Parathyroid adenoma (tissue), 2 donors: ENCODE data around the gene ZNF230.
A peak's percentile ranks its signal among the peaks of the same experiment; 100 is the strongest.

Source experiments
- H2AFZ ChIP-seq: fragments of 300-600 bp; sonication (generic); one replicate; pipeline ENCODE4 v1.7.0; 2017; ENCODE audit warnings: antibody characterized with exemption, mild to moderate bottlenecking
- H3K27ac ChIP-seq: fragments of 300-600 bp; sonication (generic); one replicate; pipeline ENCODE4 v1.7.0; 2017
- H3K27me3 ChIP-seq: fragments of 300-600 bp; sonication (generic); one replicate; pipeline ENCODE4 v1.7.0; 2017; ENCODE audit warnings: low read length; ENCODE audit not compliant: control insufficient read depth, insufficient read depth
- H3K36me3 ChIP-seq: fragments of 300-600 bp; sonication (generic); one replicate; pipeline ENCODE4 v1.7.0; 2017; ENCODE audit warnings: low read length; ENCODE audit not compliant: control insufficient read depth, insufficient read depth
- H3K4me1 ChIP-seq: fragments of 300-600 bp; sonication (generic); one replicate; pipeline ENCODE4 v1.7.0; 2017; ENCODE audit warnings: control low read depth
- H3K4me2 ChIP-seq: fragments of 300-600 bp; sonication (generic); one replicate; pipeline ENCODE4 v1.7.0; 2017; ENCODE audit warnings: low read length
- H3K4me3 ChIP-seq: fragments of 300-600 bp; sonication (generic); one replicate; pipeline ENCODE4 v1.7.0; 2017; ENCODE audit warnings: low read depth, low read length
- H3K79me2 ChIP-seq: fragments of 300-600 bp; sonication (generic); one replicate; pipeline ENCODE4 v1.7.0; 2017; ENCODE audit warnings: control low read depth
- H3K9ac ChIP-seq: fragments of 300-600 bp; sonication (generic); one replicate; pipeline ENCODE4 v1.7.0; 2017; ENCODE audit warnings: mild to moderate bottlenecking
- H3K9me3 ChIP-seq: fragments of 300-600 bp; sonication (generic); one replicate; pipeline ENCODE4 v1.7.0; 2017; ENCODE audit warnings: low read length; ENCODE audit not compliant: control insufficient read depth
- CTCF ChIP-seq: fragments of 300-600 bp; sonication (generic); IDR thresholded peaks from one replicate; pipeline ENCODE4 v1.7.0; 2017; ENCODE audit warnings: antibody characterized with exemption, mild to moderate bottlenecking
- donor health status: primary hyperparathyroidism.

ZNF230 gene

GRCh38 chr19:44002566-44003460 lies at the start of gene ZNF230:
Gene ZNF230 (plus strand): TSS chr19:44002957. CDS start chr19:44007079, 4,122 bp downstream.
- H3K36me3 ChIP-seq, result no peaks in the 10 kb centered on the region
- H3K4me2 ChIP-seq, result peak within 1 kb of the TSS; percentile 97
- TF ChIP-seq CTCF, result no peak
- no peaks in the 10 kb centered on the region for H3K79me2 ChIP-seq
- no peaks in the 10 kb centered on the region for H3K4me1 ChIP-seq
- H2AFZ ChIP-seq, result peak within 1 kb of the TSS; percentile 80
- no peaks in the 10 kb centered on the region for H3K9me3 ChIP-seq
- H3K27ac ChIP-seq, result peak within 1 kb of the TSS; percentile 29
- H3K27me3 ChIP-seq, result no peaks in the 10 kb centered on the region
- peak within 1 kb of the TSS; percentile 97 for H3K4me3 ChIP-seq
- H3K9ac ChIP-seq, result peak within 1 kb of the TSS; percentile 25

GRCh38 chr19:43956827-43957226 lies 45.9 kb upstream of the ZNF230 start:
- Histone ChIP-seq H2AFZ (no peak overlapping the region), H3K9ac (no peak overlapping the region), H3K27ac (no peak overlapping the region), H3K36me3 (no peaks in the 10 kb centered on the region), H3K4me2 (no peak overlapping the region), H3K27me3 (no peaks in the 10 kb centered on the region), H3K9me3 (peaks cover 2% of the 10 kb centered on the region), H3K79me2 (no peaks in the 10 kb centered on the region), H3K4me3 (no peak overlapping the region), H3K4me1 (no peaks in the 10 kb centered on the region)
- no peak for TF ChIP-seq CTCF

GRCh38 chr19:43957891-43958290 lies 44.9 kb upstream of the ZNF230 start:
- no peaks in the 10 kb centered on the region for H3K36me3 ChIP-seq
- no peaks in the 10 kb centered on the region for H3K4me1 ChIP-seq
- peaks cover 6% of the 10 kb centered on the region for H3K9me3 ChIP-seq
- H3K4me3 ChIP-seq, result no peak overlapping the region
- no peak overlapping the region for H3K27ac ChIP-seq
- H2AFZ ChIP-seq, result no peak overlapping the region
- no peaks in the 10 kb centered on the region for H3K27me3 ChIP-seq
- H3K9ac ChIP-seq, result no peak overlapping the region
- TF ChIP-seq CTCF, result no peak
- no peak overlapping the region for H3K4me2 ChIP-seq
- no peaks in the 10 kb centered on the region for H3K79me2 ChIP-seq

DNA sequence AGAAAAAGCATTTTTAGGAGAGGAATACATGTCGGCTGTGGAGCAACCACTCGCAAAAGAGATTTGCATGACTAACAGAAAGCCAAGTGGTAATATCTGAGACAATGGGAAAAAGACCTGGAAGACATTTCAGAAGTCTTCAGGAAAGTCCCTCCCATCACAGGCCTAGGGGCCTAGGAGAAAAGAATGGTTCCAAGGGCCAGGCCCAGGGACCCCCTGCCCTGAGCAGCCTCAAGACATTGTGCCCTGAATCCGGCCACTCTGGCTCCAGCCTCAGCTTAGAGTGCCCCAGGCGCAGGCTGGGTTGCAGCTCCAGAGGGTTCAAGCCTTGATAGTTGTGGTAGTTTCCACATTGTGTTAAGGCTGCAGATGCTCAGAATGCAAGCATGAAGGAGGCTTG lies 42.3 kb upstream of the ZNF230 start:
- H3K36me3 ChIP-seq, result peaks cover 10% of the 10 kb centered on the region
- H3K27me3 ChIP-seq, result no peaks in the 10 kb centered on the region
- no peak overlapping the region for H3K4me2 ChIP-seq
- H3K4me3 ChIP-seq, result no peak overlapping the region
- no peak overlapping the region for H3K9ac ChIP-seq
- no peaks in the 10 kb centered on the region for H3K79me2 ChIP-seq
- peaks cover 12% of the 10 kb centered on the region for H3K9me3 ChIP-seq
- H3K4me1 ChIP-seq, result no peaks in the 10 kb centered on the region
- TF ChIP-seq CTCF, result no peak
- H2AFZ ChIP-seq, result no peak overlapping the region
- no peak overlapping the region for H3K27ac ChIP-seq
